ENCODE results near the gene LAMA2.

- no peak for TF ChIP-seq POLR2A (IDR thresholded peaks at IDR 0.05)
- TF ChIP-seq CTCF (IDR thresholded peaks at IDR 0.05): no peak
Measured at GRCh38 chr6:129544892-129545612, 662.1 kb downstream of the LAMA2 start.
